ENCODE data around the gene RFXAP.

The RFXAP gene

GRCh38 chr13:36815062-36815461 is 4.0 kb upstream of the RFXAP start:
- DNase-seq (ENCODE audit: low read depth in 3 of 3, low spot score in 1 of 3), result no peak

DNA sequence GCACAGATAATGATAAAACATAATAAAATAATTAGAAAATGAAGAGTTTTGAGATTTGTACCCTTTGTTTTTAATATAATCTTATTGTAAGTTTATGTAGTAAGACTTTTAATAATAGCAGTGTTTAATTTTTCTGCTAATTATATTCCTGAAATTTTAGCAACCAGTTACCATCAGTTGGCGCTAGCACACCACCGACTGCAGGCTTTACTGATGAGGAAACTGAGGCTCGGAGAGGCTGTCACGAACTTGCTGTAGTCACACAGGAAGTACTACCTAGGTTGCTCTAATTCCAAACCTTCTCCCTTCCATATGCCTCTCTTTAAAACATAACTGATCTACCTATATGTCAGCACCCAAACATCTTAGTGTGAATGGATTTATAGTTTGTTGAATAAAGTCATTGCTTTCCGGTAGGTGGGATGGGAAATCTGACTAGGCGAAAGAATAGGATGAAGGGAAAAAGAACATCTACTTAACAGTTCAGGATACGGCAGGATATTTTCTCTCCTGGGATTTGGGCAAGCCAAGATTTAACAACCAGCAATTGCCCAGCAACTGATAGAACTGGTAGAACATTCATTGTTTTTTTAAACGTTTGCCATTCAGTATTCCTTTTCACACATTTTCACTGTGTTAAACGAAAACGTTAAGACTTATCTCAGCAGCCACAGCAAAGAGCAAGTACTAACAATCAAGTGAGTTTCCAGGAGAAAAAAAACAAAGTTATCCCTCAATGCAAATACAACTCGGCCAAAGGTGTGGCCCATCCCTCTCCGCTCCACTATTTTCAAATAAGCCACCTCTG is 822 bp upstream of the RFXAP start:
- no peak for DNase-seq (ENCODE audit: low read depth in 3 of 3, low spot score in 1 of 3)

DNA sequence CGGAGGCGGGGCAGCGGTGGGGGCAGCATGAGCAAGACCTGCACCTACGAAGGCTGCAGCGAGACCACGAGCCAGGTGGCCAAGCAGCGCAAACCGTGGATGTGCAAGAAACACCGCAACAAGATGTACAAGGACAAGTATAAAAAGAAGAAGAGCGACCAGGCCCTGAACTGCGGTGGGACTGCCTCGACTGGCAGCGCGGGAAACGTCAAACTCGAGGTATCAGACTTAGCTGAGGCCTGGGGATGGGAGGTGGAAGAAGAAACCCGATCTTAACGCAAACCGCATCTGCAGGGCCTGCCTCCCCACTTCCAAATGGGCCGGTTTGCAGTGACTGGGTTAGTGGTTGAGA is 693 bp downstream of the RFXAP start:
- no peak for DNase-seq (ENCODE audit: low read depth in 3 of 3, low spot score in 1 of 3)

GRCh38 chr13:36820222-36820621 is 1.2 kb downstream of the RFXAP start:
- no peak for DNase-seq (ENCODE audit: low read depth in 3 of 3, low spot score in 1 of 3)

- no peak for DNase-seq (ENCODE audit: low read depth in 3 of 3, low spot score in 1 of 3)
Measured at GRCh38 chr13:36822785-36823184, 3.8 kb downstream of the RFXAP start.

DNA sequence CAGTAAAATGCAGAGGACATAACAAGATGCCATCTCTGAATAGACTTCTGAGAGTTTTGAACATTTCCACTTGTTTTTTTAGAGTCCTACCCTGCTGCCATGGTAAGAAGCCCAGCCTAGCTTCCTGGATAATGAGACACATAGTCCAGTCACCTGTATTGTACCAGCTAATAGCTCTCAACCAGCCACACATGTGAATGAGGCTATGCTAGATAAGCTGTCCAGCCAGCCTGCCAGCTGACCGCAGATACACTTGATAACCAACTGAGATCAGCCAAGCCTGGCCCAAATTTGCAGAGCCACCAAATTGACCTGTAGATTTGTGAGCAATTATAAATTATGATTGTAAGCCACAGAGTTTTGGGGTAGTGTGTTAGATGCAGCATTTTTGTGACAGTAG is 10.7 kb downstream of the RFXAP start:
- no peak for DNase-seq (ENCODE audit: low read depth in 3 of 3, low spot score in 1 of 3)

DNA sequence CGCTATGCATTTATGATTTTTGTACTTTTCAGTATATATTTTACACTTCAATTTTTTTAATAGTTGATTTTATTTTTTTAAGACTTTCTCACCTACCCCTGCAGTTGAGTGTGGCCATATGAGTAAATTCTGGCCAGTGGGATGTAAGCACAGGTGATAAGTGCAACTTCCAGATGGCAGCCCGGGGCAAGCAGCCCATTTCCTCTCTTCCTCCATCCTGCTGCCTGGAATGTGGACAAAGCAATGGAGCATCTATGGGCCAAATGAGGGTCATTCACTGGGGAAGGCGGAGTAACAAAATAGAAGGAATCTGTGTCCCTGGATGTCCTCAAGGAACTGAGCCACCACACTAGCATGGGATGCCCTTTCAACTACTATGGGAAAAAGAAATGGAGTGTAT is 12.3 kb downstream of the RFXAP start:
- DNase-seq (ENCODE audit: low read depth in 3 of 3, low spot score in 1 of 3), result no peak

GRCh38 chr13:36834299-36834698 is 15.3 kb downstream of the RFXAP start:
- no peak for DNase-seq (ENCODE audit: low read depth in 3 of 3, low spot score in 1 of 3)

GRCh38 chr13:36837354-36838092 is 18.5 kb downstream of the RFXAP start:
- DNase-seq (ENCODE audit: low read depth in 3 of 3, low spot score in 1 of 3), result no peak

GRCh38 chr13:36839281-36839680 is 20.3 kb downstream of the RFXAP start:
- DNase-seq (ENCODE audit: low read depth in 3 of 3, low spot score in 1 of 3), result no peak

GRCh38 chr13:36839981-36840380 is 21.0 kb downstream of the RFXAP start:
- DNase-seq (ENCODE audit: low read depth in 3 of 3, low spot score in 1 of 3), result no peak

DNA sequence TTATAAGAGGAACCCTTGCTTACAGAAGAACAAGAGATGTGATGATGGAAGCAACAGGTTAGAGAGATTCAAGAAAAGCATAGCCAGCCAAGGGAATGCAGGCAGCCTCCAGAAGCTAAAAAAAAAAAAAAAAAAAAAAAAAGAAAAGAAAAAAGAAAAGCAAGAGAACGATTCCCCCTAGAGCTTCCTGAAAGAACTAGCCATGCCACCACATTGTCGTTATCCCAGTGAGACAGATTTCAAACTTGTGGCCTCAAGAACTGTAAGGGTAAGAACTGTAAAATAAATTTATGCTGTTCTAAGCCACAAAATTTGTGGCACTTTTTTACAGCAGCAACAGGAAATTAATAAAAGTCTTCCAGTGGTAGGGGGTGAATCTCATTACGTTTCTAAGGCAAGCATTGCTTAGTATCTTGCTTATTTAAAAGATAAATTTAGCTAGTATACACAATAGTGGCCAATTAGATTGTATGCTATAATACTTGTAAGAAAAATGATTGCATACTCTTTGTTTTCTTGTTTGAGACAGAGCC is 21.8 kb downstream of the RFXAP start:
- no peak for DNase-seq (ENCODE audit: low read depth in 3 of 3, low spot score in 1 of 3)

- no peak for DNase-seq (ENCODE audit: low read depth in 3 of 3, low spot score in 1 of 3)
Measured at GRCh38 chr13:36841391-36841790, 22.4 kb downstream of the RFXAP start.

DNA sequence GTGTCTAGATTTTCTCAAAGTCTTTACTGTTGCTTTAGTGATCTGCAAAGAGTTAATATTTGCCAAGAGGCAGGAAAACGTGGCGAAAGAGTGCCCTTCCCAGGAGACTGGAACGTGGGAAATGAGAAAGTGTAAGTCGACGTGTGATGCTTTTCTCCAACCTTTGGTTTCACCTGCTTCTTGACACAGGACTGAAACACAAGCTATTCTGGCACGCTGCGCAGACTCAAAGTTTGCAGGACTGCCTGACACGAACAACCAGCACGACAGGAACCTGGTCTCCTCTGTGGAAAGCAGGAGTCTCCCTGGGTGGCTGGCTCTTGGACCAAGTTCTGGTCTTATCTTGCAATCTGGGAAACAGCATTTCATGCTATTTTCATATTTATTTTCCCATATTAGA is 28.6 kb downstream of the RFXAP start:
- DNase-seq (ENCODE audit: low read depth in 3 of 3, low spot score in 1 of 3), result no peak

DNA sequence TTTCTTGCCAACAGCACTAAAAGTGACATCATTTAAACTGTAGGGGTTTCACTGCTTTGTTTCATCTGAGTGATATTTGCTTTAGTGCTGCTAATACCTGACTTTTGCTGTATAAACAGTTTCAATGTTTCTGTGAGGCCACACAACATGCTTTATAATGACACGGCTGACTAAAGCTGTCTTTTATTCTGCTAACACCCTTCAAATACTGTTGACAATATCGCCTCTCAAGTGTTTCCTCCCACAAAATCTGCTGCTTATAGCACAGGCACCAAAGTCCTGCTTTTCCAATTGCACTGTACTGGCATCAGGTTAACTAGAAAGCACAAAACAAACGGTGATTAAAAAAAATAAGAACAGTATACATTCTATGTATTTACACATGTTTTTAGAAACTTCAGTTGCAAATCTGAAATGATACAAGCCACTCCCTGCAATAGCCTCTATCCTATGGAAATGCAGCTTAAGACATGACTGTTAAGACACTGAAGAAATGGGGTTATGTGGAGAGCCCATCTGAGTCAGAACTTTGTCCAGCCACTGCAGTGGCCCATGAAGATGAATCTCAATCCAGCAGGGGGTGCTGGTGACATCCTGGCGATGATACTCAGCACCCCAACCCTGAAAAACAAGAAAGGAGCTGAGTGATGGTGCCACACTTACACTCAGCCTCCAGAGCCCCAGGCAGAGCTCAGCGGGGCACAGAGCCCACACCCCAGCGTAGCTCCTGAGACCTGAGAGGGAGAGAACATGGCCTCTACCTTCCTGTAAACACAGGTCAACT is 29.4 kb downstream of the RFXAP start:
- DNase-seq (ENCODE audit: low read depth in 3 of 3, low spot score in 1 of 3), result no peak

DNA sequence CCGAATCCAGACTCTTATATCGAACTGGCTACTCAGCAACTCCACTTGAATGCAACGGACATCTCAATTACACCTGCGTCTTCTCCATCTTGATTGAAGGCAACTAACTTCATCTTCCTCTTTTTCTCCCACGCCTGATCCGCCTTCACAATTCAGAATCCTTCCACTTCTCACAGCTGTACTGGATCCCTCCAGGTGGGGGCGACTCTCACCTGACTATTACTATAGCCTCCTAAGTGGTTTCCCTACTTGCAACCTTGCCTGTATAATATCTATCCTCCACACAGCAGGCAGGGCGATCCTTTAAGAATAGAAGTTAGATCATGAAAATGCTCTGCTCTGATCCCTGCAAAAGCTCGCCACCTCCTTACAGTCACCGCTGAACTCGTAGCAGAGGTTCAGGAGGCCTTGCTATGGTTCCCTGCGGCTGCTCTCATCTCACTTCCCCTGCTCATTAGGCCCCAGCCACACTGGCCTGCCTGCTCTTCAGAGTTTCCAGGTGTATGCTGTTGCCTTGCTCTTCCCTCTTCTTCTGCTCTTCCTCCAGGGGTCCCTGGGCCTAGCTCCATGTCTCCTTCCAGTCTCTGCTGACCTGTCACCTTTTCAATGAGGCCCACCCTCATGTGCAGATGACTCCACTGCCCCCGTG is 31.9 kb downstream of the RFXAP start:
- DNase-seq (ENCODE audit: low read depth in 3 of 3, low spot score in 1 of 3), result no peak

- no peak for DNase-seq (ENCODE audit: low read depth in 3 of 3, low spot score in 1 of 3)
Measured at GRCh38 chr13:36857253-36857652, 38.2 kb downstream of the RFXAP start.

DNA sequence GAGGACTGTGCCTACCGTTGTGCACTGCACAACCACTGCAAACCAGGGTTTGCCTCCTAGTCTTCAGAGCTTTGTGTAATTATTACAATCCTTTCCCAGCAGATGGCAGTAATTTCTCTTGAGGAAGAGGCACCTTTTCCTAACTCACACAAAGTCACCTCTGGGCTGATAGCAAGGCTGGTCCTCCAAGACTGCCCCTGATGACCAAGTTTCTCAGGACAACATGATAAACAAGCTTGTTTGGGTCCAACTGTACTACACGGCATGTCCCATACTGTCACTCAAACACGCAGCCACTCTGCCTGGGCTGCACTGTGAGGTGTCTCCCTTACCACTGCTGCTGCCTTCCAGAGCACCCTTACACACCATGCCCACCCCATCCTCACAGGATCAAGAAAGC is 39.3 kb downstream of the RFXAP start:
- DNase-seq (ENCODE audit: low read depth in 3 of 3, low spot score in 1 of 3), result no peak

- no peak for DNase-seq (ENCODE audit: low read depth in 3 of 3, low spot score in 1 of 3)
Measured at GRCh38 chr13:36859259-36859658, 40.2 kb downstream of the RFXAP start.

- DNase-seq (ENCODE audit: low read depth in 3 of 3, low spot score in 1 of 3), result no peak
Measured at GRCh38 chr13:36862002-36862685, 43.1 kb downstream of the RFXAP start.

DNA sequence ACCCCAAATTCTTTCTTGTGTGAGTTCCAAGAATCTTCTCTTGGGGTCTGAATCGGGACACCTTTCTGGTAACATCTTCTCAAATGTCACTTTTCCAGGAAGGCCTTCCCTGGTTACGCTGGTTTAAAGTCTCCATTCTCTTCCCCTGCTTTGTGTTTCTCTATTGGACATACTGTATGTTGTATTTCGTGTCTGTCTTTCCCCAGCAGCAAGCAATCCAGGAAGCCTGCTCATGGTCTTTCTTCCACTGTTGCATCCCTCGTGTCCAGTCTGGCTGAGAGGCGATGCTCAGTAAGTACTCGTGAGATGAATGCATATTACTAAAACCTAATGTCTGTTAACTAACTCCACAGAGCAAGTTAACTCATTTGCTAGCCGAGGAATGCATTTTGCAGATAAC is 43.7 kb downstream of the RFXAP start:
- no peak for DNase-seq (ENCODE audit: low read depth in 3 of 3, low spot score in 1 of 3)
